Fibroblast of villous mesenchyme (primary cell): ENCODE measurements around the gene OR2B3. TPM values are rescaled to one million over a fixed set of nuclear protein-coding genes. Genes with fewer than 3 reads are reported as not detected.

Experiments
- DNase-seq: peaks from one replicate; pipeline ENCODE4 v3.0.0-alpha.2; 2010; ENCODE audit warnings: low read depth
- H3K4me3 ChIP-seq: 2 replicates; pipeline ENCODE4 v1.5.1; 2011; ENCODE audit warnings: low read depth, mild to moderate bottlenecking, low read length
- total RNA-seq: library from RNA; depleted of rRNA; stranded (reverse); fragments of >200 nt; gene quantifications from 2 replicates; pipeline ENCODE4 v1.2.3, GENCODE V29; 2012
- TF ChIP-seq, protein P1 (sequence below): IDR thresholded peaks from 2 replicates; pipeline ENCODE4 v1.5.1; 2012; ENCODE audit warnings: low read depth, mild to moderate bottlenecking, low read length; ENCODE audit not compliant: insufficient read depth

The OR2B3 gene
- total RNA-seq, 1 donor: not detected

DNA sequence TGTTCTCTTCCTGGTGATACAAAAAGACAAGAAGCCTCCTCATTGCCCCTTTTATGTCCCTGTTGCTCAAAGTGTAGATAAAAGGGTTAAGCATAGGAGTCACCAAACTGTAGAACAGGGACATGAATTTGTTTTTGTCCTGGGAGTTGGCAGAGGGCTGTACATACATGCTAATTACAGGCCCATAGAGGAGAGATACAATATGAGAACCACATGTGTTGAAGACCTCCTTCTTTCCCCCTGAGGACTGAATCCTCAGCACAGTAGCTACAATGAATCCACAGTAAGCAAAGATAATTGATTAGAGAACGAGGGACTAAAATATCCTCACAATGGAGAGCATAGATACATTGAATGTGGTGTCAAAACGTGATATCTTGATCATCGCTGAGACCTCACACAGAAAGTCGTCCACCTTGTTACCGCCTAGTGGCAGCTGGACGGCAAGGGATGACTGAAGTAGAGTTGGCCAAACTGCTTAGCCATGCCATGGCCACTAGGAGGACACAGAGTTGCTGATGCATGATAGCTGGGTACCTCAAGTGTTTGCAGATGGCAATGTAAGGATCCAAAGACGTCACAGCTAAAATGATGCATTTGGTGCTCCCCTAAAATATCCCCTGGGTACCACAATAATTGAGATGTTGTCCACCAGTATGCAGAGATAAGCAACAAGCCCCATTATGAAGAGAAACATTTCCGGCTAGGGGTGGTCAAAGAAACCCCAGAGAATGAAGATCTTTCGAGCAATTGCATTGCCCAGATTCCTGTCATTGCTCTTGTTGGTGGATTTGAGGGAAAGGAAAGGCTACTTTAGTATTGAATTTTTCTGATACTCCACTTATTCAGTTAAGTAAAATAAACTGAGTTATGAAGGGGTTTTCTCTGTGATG, 15.0 kb downstream of the OR2B3 start:
- DNase-seq: peak; percentile 9

DNA sequence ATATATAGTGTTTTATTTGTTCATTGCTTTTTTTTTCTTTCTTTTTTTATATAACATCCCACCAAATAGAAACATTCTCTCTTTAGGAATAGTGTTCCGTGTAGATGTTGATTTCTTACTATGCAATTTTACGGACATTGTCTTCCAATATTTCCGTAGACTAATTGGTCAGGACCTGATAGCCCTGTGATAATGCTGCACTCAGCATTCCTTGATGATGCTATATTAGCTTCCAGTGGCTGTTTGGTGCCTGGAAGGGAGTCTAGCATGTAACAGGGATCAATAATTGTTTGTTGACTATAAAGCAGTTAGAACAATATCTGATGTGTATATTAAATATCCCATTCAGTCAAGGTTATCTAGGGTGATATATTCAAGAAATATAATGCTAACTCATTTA, 35.4 kb downstream of the OR2B3 start:
- TF ChIP-seq, protein P1, sequence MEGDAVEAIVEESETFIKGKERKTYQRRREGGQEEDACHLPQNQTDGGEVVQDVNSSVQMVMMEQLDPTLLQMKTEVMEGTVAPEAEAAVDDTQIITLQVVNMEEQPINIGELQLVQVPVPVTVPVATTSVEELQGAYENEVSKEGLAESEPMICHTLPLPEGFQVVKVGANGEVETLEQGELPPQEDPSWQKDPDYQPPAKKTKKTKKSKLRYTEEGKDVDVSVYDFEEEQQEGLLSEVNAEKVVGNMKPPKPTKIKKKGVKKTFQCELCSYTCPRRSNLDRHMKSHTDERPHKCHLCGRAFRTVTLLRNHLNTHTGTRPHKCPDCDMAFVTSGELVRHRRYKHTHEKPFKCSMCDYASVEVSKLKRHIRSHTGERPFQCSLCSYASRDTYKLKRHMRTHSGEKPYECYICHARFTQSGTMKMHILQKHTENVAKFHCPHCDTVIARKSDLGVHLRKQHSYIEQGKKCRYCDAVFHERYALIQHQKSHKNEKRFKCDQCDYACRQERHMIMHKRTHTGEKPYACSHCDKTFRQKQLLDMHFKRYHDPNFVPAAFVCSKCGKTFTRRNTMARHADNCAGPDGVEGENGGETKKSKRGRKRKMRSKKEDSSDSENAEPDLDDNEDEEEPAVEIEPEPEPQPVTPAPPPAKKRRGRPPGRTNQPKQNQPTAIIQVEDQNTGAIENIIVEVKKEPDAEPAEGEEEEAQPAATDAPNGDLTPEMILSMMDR: no peak
- DNase-seq: no peak
- no peak overlapping the region for H3K4me3 ChIP-seq

More for the DNA sequence above, 15.0 kb downstream of the OR2B3 start:
- H3K4me3 ChIP-seq: no peak overlapping the region
- TF ChIP-seq, protein P1: peak; percentile 68

DNA sequence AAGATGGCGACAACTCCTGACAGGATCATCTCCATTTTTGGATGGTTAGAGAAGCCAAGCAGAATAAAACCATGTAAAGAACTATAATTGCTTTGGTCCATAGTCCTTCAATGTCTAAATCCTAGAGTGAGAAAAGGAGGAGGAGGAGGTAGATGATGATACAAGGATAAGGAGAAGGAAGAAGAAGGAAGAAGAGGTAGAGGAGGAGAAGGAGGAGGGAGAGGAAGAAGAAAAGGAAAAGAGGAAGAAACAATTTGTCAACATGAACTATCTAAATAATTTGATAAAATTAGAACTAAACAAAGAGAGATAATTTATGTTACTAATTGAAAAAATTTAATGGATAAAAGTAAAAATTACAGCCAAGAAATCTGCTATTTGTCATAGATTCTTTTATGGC, 42.0 kb downstream of the OR2B3 start, which contains the start of gene OR2W1:
OR2W1 (minus strand) TSS at position 101 of the 400 bp plus-strand sequence; CDS start at position 101, 0 bp downstream.
- TF ChIP-seq, protein P1: no peak
- H3K4me3 ChIP-seq: no peak within 1 kb of the TSS
- no peak for DNase-seq

Other genes with a start within 250 kb of the OR2B3 start
- 57.0 and 76.9 TPM in 2 replicates for gene TRIM27, start 163.3 kb downstream of the OR2B3 start, total RNA-seq
- gene ZNF311, start 82.0 kb downstream of the OR2B3 start, total RNA-seq: 0.43 and 0.97 TPM in 2 replicates
- not detected in 2 replicates for gene OR2W1, start 42.1 kb downstream of the OR2B3 start, total RNA-seq
- gene OR2J1, start 12.2 kb upstream of the OR2B3 start, total RNA-seq: not detected in 2 replicates
- under 0.01 TPM in 1 of 2 replicates, not detected in the other for gene OR2J3, start 20.7 kb upstream of the OR2B3 start, total RNA-seq
- not detected in 2 replicates for gene OR2J2, start 83.6 kb upstream of the OR2B3 start, total RNA-seq
- gene OR14J1, start 214.4 kb upstream of the OR2B3 start, total RNA-seq: not detected in 2 replicates